M059J (cell line): ENCODE measurements around the gene CD276. TPM values are rescaled to one million over a fixed set of nuclear protein-coding genes. Genes with fewer than 3 reads are reported as not detected.

ENCODE experiments used
- DNase-seq: peaks from one replicate; pipeline ENCODE4 v3.0.0-alpha.2; 2012; ENCODE audit warnings: low read depth
- total RNA-seq: library from RNA; depleted of rRNA; stranded (reverse); fragments of >200 nt; shearing (Covaris generic); gene quantifications from 2 replicates; pipeline ENCODE4 v1.2.3, GENCODE V29; 2014

The CD276 gene
- total RNA-seq, 1 experiment from 2014 or later = 97.0 TPM

- peak; percentile 40 for DNase-seq
Observed at GRCh38 chr15:73746883-73747282, 62.7 kb downstream of the CD276 start.

GRCh38 chr15:73747847-73748590 lies 63.8 kb downstream of the CD276 start:
- no peak for DNase-seq

DNA sequence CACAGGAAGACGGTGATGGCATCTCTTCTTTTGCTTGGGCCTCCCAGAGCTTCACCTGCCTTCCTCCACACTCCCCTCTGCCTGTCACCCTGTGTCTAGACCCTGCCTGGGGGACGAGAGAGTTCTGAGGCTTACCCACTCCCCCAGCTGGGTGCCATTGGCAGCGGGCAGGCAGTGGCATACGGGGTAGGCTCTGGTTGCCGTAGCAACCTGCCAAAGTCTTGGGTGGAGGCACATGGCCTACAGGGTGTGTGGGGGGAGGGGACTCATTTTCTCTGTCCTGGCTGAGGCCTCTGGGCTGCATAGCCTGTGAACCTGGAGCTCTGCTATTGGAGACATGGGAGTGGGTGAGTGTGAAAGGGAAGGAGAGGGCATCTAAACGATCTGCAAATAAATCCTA lies 64.5 kb downstream of the CD276 start:
- DNase-seq = no peak

GRCh38 chr15:73749533-73749932 lies 65.3 kb downstream of the CD276 start:
- no peak for DNase-seq

DNA sequence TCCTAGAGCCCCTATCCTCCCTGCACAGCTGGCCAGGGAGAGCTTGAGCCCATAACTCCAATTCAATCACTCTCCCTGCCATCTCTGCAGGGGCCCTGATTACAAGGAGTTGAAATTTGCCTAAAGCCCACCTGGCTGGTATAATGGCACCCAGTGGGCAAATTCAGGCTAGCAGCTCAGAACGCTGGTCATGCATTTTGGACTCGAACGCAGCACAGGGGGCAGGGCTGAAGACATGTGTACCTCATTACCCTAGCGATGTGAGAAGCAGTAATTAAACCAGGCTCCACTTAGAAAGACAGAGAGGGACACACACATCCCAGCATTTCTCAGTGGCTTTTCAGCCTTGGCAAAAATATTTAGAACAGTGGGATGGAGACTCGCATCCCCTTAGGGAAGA lies 65.8 kb downstream of the CD276 start:
- no peak for DNase-seq

DNA sequence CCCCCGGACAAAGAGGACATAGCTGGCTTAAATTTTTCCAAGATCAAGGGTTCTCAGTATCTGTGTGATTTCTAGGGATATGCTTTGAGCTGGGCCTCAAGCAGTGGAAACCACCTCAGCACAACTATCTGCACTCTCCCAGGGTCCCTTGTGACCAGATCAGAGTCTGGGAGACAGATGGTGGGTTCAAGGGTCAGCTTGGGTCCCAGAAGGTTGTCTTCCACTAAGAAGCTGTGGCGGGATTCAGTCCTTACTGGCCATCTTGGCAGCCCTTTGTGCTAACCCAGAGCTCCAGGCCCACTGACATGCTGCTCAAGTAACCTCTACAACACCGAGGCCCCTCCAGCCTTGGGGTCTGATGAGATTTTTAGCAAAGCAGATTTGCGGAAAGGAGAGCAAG lies 66.3 kb downstream of the CD276 start:
- no peak for DNase-seq

- no peak for DNase-seq
Observed at GRCh38 chr15:73750951-73751350, 66.8 kb downstream of the CD276 start.

GRCh38 chr15:73751511-73751898 lies 67.3 kb downstream of the CD276 start:
- DNase-seq = no peak

DNA sequence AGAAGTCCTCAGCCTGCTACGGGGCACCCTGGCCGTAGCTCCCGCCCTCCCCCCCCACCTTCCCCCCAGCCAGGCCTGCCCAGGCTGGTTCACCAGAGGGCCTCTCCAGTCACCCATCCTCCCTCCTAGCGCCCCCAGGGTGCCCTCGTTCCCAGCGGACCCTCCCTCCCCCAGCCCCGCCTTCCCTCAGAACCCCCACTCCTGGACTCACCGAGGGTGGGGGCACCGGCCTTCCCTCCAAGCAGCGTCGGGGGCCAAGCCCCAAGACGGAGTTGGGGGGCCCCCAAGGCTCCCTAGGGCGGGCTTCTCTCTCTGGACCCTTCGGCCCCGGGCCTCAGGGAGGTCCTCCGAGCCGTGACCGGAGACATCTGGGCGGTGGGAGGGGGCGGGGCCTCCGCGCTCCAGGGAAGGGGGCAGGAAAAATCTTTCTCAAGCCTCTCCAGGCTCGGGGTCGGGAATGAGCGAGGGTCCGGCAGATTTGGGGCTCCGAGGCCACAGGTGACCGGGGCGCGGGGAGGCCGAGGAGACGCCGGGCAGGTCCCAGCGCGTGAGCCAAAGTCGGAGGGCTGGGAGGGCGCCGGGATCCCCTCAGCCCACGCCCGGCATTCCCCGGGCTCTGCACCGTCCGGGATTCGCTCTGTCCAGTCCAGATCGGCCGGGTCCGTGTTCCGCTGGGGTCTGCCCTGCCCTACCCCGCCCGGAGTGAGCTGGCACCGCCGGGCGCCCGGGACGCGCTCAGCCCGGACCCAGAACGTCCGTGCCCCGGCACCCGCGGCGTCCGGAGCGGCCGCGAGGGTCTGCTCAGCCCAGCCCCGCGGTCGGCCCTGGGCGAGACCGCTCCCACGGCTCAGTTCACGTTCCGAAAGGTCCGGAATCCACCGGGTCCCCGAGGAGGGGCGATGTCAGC lies 68.0 kb downstream of the CD276 start:
- no peak for DNase-seq

- DNase-seq = no peak
Observed at GRCh38 chr15:73752806-73753193, 68.6 kb downstream of the CD276 start.

- DNase-seq = peak; percentile 16
Observed at GRCh38 chr15:73753250-73754130, 69.3 kb downstream of the CD276 start, which contains the start of gene INSYN1. INSYN1 (minus strand) TSS chr15:73753351; CDS start chr15:73751130, 2,221 bp downstream.

DNA sequence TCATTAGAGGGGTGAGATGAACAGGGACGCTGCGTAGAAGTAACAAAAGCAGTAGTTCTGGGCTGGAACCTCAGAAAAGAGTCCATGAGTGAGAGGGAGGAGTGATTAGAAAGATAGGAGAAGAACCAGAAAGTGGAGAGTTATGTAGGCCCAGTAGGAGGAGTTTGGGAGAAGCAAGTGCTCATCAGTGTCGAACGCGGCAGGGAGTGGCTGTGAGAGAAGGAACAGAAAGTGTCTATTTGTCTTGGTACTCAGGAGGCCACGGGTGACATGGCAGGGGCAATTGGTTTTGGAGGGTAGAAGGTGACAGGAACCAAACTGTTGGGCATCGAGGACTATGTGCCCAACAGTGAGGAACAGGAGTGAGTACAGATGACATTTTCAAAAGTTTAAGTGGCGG lies 70.3 kb downstream of the CD276 start:
- no peak for DNase-seq

GRCh38 chr15:73755481-73755880 lies 71.3 kb downstream of the CD276 start:
- peak; percentile 11 for DNase-seq

- DNase-seq = no peak
Observed at GRCh38 chr15:73755946-73756345, 71.8 kb downstream of the CD276 start.

GRCh38 chr15:73756390-73756789 lies 72.2 kb downstream of the CD276 start:
- no peak for DNase-seq

- no peak for DNase-seq
Observed at GRCh38 chr15:73756947-73757513, 72.8 kb downstream of the CD276 start.

- no peak for DNase-seq
Observed at GRCh38 chr15:73757571-73757970, 73.4 kb downstream of the CD276 start.

- no peak for DNase-seq
Observed at GRCh38 chr15:73758461-73758860, 74.3 kb downstream of the CD276 start.

DNA sequence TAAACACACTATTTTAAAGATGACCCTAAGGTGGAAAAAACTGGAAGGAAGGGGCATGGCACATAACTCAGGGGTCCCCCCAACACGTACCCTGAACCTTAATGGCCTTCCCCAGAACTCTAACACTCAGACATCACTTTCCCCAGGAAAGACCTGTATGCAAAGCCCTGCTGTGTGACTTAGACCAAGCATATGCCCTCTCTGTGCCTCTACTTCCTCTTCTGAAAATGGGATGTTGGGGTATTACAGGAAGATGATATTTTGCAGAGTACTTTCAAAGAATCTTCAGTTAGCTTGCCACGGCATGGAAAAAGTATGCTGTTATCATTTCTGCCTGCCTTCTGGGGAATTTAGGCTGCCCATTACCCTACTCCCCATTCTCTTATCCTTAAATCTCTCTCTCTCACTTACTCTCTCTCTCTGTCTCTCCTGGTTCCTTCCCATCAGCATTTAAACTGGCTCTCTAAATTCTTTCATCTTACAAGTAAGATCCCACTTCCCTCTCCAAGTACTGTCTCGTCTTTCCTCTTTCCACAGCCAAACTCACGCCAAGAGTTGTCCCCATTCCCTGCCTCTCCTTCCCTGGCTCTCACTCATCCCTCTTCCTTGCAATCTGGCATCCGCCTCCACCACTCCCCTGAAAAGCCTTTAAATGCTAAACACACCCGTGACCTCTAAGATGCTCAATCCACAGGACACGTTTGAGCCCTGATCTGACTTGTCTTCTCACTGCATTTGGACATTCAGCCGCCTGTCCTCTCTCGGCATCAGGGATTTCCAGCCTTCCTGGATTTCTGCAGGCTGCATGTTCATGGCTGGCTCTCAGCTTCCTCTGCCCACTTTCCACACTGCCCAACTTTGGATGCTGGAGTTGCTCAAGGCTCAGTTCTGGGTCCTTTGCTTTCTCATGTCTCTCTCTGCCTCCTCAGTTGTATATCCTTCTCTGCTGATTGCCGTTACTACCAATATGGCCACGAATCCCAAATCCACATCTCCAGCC lies 76.4 kb downstream of the CD276 start:
- DNase-seq = no peak

DNA sequence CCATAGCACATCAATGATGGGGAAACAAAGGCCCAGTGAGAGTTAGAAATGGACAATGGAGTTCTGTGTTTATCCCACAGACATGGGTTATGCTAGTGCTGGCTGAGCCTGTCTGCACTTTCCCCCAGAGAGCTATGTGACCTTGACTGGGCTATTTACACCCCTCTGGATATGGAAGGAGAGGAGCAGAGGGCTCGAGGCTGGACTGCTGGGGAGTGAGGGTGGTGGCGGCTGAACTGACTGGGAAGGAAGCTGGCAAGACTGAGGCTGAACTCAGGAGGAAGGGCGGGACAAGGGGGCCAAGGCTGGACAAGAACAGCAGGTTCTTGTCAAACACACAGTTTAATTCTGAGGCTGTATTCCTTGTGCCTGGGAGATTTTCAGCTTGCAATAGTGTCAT lies 79.7 kb downstream of the CD276 start:
- DNase-seq = no peak
